ENCODE measurements around the gene DUSP1. TPM values are rescaled to one million over a fixed set of nuclear protein-coding genes. Genes with fewer than 3 reads are reported as not detected.

Gene DUSP1
- total and polyA plus RNA-seq, 2 of the 13 experiments (the other 11 are each of a cell fraction or from before 2014, with no cell fraction given), result 27.1 to 55.5 TPM

GRCh38 chr5:172724242-172725183 lies 46.5 kb downstream of the DUSP1 start (continued):
- no peak for TF ChIP-seq SRSF4 (IDR thresholded peaks at IDR 0.05; ENCODE audit: low read depth, low read length, poor library complexity, severe bottlenecking)
- no peak for TF ChIP-seq ZFP41 (CRISPR knock-in tag; IDR thresholded peaks at IDR 0.05; ENCODE audit: borderline replicate concordance)
- no peak for TF ChIP-seq XBP1 (CRISPR knock-in tag; IDR thresholded peaks at IDR 0.05)
- TF ChIP-seq ZNF24 (IDR thresholded peaks at IDR 0.05), result no peak
- TF ChIP-seq RARA (CRISPR knock-in tag; IDR thresholded peaks at IDR 0.05), result peak; percentile 35; the same call in 1 of the 2 replicates
- no peak for TF ChIP-seq TBX2 (CRISPR knock-in tag; IDR thresholded peaks at IDR 0.05; ENCODE audit: borderline replicate concordance)
- TF ChIP-seq RFXANK (CRISPR knock-in tag; IDR thresholded peaks at IDR 0.05), result no peak
- no peak for TF ChIP-seq ZNF326 (CRISPR knock-in tag; IDR thresholded peaks at IDR 0.05; ENCODE audit: borderline replicate concordance)
- TF ChIP-seq, protein P1, sequence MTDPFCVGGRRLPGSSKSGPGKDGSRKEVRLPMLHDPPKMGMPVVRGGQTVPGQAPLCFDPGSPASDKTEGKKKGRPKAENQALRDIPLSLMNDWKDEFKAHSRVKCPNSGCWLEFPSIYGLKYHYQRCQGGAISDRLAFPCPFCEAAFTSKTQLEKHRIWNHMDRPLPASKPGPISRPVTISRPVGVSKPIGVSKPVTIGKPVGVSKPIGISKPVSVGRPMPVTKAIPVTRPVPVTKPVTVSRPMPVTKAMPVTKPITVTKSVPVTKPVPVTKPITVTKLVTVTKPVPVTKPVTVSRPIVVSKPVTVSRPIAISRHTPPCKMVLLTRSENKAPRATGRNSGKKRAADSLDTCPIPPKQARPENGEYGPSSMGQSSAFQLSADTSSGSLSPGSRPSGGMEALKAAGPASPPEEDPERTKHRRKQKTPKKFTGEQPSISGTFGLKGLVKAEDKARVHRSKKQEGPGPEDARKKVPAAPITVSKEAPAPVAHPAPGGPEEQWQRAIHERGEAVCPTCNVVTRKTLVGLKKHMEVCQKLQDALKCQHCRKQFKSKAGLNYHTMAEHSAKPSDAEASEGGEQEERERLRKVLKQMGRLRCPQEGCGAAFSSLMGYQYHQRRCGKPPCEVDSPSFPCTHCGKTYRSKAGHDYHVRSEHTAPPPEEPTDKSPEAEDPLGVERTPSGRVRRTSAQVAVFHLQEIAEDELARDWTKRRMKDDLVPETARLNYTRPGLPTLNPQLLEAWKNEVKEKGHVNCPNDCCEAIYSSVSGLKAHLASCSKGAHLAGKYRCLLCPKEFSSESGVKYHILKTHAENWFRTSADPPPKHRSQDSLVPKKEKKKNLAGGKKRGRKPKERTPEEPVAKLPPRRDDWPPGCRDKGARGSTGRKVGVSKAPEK (CRISPR knock-in tag; IDR thresholded peaks at IDR 0.05; ENCODE audit: borderline replicate concordance), result no peak
- TF ChIP-seq, protein P2, sequence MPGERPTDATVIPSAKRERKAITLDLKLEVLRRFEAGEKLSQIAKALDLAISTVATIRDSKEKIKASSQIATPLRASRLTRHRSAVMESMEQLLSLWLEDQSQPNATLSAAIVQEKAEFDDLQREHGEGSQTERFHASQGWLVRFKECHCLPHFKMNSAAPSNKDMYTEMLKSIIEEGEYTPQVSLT (CRISPR knock-in tag; IDR thresholded peaks at IDR 0.05; ENCODE audit: borderline replicate concordance, low read depth), result no peak
- no peak for TF ChIP-seq PCBP1 (IDR thresholded peaks at IDR 0.05; ENCODE audit: borderline replicate concordance, low read depth, low read length)
- TF ChIP-seq, protein P3, sequence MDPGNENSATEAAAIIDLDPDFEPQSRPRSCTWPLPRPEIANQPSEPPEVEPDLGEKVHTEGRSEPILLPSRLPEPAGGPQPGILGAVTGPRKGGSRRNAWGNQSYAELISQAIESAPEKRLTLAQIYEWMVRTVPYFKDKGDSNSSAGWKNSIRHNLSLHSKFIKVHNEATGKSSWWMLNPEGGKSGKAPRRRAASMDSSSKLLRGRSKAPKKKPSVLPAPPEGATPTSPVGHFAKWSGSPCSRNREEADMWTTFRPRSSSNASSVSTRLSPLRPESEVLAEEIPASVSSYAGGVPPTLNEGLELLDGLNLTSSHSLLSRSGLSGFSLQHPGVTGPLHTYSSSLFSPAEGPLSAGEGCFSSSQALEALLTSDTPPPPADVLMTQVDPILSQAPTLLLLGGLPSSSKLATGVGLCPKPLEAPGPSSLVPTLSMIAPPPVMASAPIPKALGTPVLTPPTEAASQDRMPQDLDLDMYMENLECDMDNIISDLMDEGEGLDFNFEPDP (CRISPR knock-in tag; conservative IDR thresholded peaks at IDR 0.05), result no peak
- TF ChIP-seq ZBTB37 (CRISPR knock-in tag; IDR thresholded peaks at IDR 0.05), result no peak
- no peak for TF ChIP-seq ZNF33B (CRISPR knock-in tag; IDR thresholded peaks at IDR 0.05)
- TF ChIP-seq CREB3 (CRISPR knock-in tag; IDR thresholded peaks at IDR 0.05), result no peak
- TF ChIP-seq HOXA5 (CRISPR knock-in tag; IDR thresholded peaks at IDR 0.05), result no peak
- no peak for TF ChIP-seq TGIF2 (CRISPR knock-in tag; IDR thresholded peaks at IDR 0.05)
- no peak for TF ChIP-seq ZNF280D (CRISPR knock-in tag; IDR thresholded peaks at IDR 0.05)
